Neural progenitor cell (in vitro differentiated cells): ENCODE data around the gene ERCC6.

ENCODE experiments used
- CTCF ChIP-seq: fragments of 200-600 bp; sonication (generic); IDR thresholded peaks from 2 replicates; pipeline ENCODE4 v1.5.1; 2017; ENCODE audit warnings: antibody characterized with exemption, mild to moderate bottlenecking
- EZH2 ChIP-seq: fragments of 200-600 bp; sonication (generic); IDR thresholded peaks from 2 replicates; pipeline ENCODE4 v1.6.1; 2017; ENCODE audit warnings: antibody characterized with exemption, mild to moderate bottlenecking, moderate library complexity

GRCh38 chr10:49569031-49569631, 30.2 kb upstream of the ERCC6 start:
- TF ChIP-seq CTCF (no peak), EZH2 (no peak)
